HG02840 (cell line): ENCODE measurements around the gene MIF.
"Not testable (repeated sequence)": the region's sequence is repeated elsewhere in the genome, so short reads cannot be mapped to it uniquely, and the experiment has no call there.

Source experiments
- ATAC-seq: cut with Tn5 transposase; IDR thresholded peaks from one replicate; pipeline ENCODE4 v1.9.1; 2021; ENCODE audit warnings: mild to moderate bottlenecking, moderate library complexity, moderate number of reproducible peaks; ENCODE audit not compliant: unreplicated experiment, low FRiP score

Gene MIF

DNA sequence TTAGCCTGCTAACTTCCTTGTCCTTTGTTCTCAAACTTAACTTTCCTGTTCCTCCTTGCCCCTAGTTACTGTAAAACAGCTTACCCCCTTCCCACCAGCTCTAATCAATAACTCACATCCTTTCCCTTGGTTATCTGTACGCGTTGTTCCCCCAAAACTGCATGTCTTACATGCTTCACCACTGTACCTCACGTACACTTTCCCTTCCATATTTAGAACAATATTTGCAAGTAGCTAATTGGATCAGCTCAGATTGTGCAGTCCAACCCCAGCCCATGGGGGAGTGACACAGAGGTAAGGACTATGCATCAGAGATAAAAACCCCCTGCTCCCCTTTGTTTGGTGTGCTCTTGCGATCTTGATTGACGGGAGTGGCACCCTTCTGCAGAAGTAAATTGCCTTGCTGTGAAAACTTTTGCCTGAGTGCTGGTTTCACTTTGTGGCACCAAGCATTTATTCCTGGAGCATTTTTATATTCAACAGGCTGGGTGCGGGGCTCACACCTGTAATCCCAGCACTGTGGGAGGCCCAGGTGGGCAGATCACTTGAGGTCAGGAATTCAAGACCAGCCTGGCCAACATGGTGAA lies 30.9 kb downstream of the MIF start:
- no peak for ATAC-seq

DNA sequence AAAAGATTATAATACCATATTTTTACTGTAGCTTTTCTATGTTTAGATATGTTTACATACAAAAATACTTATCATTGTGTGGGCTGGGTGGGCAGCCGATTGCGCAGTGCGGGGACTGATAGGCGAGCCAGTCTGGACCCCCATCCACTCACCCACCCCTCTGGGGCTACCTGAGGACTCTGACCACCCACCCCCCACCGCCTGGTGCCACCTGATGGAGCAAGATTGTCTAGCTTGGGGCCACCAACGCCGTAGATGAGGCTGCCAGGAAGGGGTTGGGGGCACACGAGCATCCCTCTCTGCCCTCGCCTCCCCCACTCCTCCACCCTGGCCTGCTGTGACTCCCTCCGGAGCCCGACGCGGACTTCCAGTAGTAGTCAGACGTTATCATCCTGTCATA lies 32.4 kb downstream of the MIF start:
- ATAC-seq = no peak

- ATAC-seq = no peak
These were observed 44.3 kb downstream of the MIF start for GRCh38 chr22:23938328-23939016.

DNA sequence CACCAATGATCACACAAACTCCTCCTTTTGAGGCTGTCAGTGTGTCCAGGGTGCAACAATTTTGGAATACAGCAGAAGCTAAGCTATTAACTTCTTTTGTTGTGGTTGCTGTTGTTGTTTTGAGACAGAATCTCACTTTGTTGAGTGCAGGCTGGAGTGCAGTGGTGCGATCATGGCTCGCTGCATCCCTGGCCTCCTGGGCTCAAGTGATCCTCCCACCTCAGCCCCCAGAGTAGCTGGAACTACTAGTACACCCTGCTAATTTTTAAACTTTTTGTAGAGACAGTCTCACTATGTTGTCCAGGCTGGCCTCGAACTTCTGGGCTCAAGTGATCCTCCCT lies 44.8 kb downstream of the MIF start:
- ATAC-seq = no peak

- not testable (repeated sequence) for ATAC-seq
These were observed 46.0 kb downstream of the MIF start for GRCh38 chr22:23940166-23940565.
